SK-N-SH (cell line): ENCODE results near the gene XRCC6. TPM values are rescaled to one million over a fixed set of nuclear protein-coding genes. Genes with fewer than 3 reads are reported as not detected.

Experiments used
- CTCF ChIA-PET: fragments of 300-600, 350-600 bp; formaldehyde crosslinking; extraction: SDS; loops from one replicate; lab custom pipeline; 2021; lab: Yijun Ruan, JAX
- POLR2A ChIA-PET: fragments of 350-600 bp; sonication (Branson Sonifier 250); formaldehyde crosslinking; extraction: SDS; loops from one replicate; lab custom pipeline; 2020; ENCODE audit warnings: antibody characterized with exemption, inconsistent platforms; lab: Yijun Ruan, JAX
- DNase-seq: peaks from one replicate; pipeline ENCODE4 v3.0.0; 2012
- H2AFZ ChIP-seq: fragments of 200-600 bp; sonication (generic); 2 replicates; pipeline ENCODE4 v1.8.1; 2016; ENCODE audit warnings: antibody characterized with exemption, mild to moderate bottlenecking, low read depth
- H3F3A ChIP-seq: fragments of 200-600 bp; sonication (generic); replicated peaks from 2 replicates; pipeline ENCODE3; 2016; ENCODE audit warnings: antibody characterized with exemption, mild to moderate bottlenecking; ENCODE audit not compliant: insufficient read depth
- H3K27ac ChIP-seq, 2 experiments: fragments of 200-500 bp in 1 of 2; fragments of 200-600 bp in 1 of 2; sonication (Bioruptor generic) in 1 of 2; sonication (generic), shearing (Covaris generic) in 1 of 2; 2 replicates each; pipeline versions ENCODE4 v1.5.1 to v1.6.1; 2014 to 2016; ENCODE audit warnings: low read depth in 2 of 2, inconsistent platforms in 1 of 2, low read length in 1 of 2, mild to moderate bottlenecking in 1 of 2, mixed read lengths in 1 of 2
- H3K27me3 ChIP-seq: fragments of 200-600 bp; sonication (generic), shearing (Covaris generic); 2 replicates; pipeline ENCODE4 v1.6.1; 2016; ENCODE audit warnings: mixed run types; ENCODE audit not compliant: insufficient read depth
- H3K36me3 ChIP-seq, 2 experiments: fragments of 200-500 bp in 1 of 2; fragments of 200-600 bp in 1 of 2; sonication (Bioruptor generic) in 1 of 2; sonication (generic) in 1 of 2; replicated peaks in 1 of 2; 2 replicates each; pipeline versions ENCODE3 to v1.5.1; 2014 to 2016; ENCODE audit warnings: low read length in 1 of 2, mild to moderate bottlenecking in 1 of 2; ENCODE audit not compliant: insufficient read depth in 2 of 2, control insufficient read depth in 1 of 2
- H3K4me1 ChIP-seq, 2 experiments: fragments of 200-500 bp in 1 of 2; fragments of 200-600 bp in 1 of 2; sonication (Bioruptor generic) in 1 of 2; sonication (generic), shearing (Covaris generic) in 1 of 2; 2 replicates each; pipeline versions ENCODE4 v1.5.1 to v1.6.1; 2014 to 2016; ENCODE audit warnings: low read depth in 1 of 2, low read length in 1 of 2, mixed run types in 1 of 2; ENCODE audit not compliant: insufficient read depth in 2 of 2, control insufficient read depth in 1 of 2
- H3K4me2 ChIP-seq: fragments of 200-600 bp; sonication (generic), shearing (Covaris generic); 2 replicates; pipeline ENCODE4 v1.6.1; 2017; ENCODE audit warnings: mixed run types
- H3K4me3 ChIP-seq, 2 experiments: fragments of 200-500 bp in 1 of 2; fragments of 200-600 bp in 1 of 2; sonication (Bioruptor generic) in 1 of 2; sonication (generic), shearing (Covaris generic) in 1 of 2; 2 replicates each; pipeline versions ENCODE4 v1.5.1 to v1.8.1; 2014 to 2016; ENCODE audit warnings: low read depth in 2 of 2, inconsistent platforms in 1 of 2, low read length in 1 of 2, mild to moderate bottlenecking in 1 of 2, mixed read lengths in 1 of 2, moderate library complexity in 1 of 2
- H3K79me2 ChIP-seq: fragments of 200-600 bp; sonication (generic); 2 replicates; pipeline ENCODE4 v1.8.1; 2017; ENCODE audit warnings: mild to moderate bottlenecking; ENCODE audit not compliant: insufficient read depth
- H3K9ac ChIP-seq: fragments of 200-600 bp; sonication (generic); 2 replicates; pipeline ENCODE4 v1.6.1; 2017; ENCODE audit warnings: mixed run types
- H3K9me2 ChIP-seq: fragments of 200-600 bp; sonication (generic); 2 replicates; pipeline ENCODE4 v1.6.1; 2017; ENCODE audit warnings: mixed run types
- H3K9me3 ChIP-seq: fragments of 200-600 bp; sonication (generic); 2 replicates; pipeline ENCODE4 v1.6.1; 2017; ENCODE audit warnings: mixed run types, mild to moderate bottlenecking, moderate library complexity
- H4K20me1 ChIP-seq: fragments of 200-600 bp; sonication (generic); 2 replicates; pipeline ENCODE4 v1.6.1; 2017; ENCODE audit warnings: mild to moderate bottlenecking, mixed run types; ENCODE audit not compliant: insufficient read depth
- EP300 ChIP-seq, 2 experiments: IDR thresholded peaks; 2 replicates each; pipeline versions ENCODE4 v1.4.0 to v1.6.1; 2012; ENCODE audit warnings: borderline replicate concordance in 1 of 2, low read depth in 1 of 2, low read length in 1 of 2
- FOXM1 ChIP-seq: IDR thresholded peaks from 2 replicates; pipeline ENCODE4 v1.4.0; 2012; ENCODE audit warnings: low read depth, mild to moderate bottlenecking
- GABPA ChIP-seq: IDR thresholded peaks from 2 replicates; pipeline ENCODE4 v1.4.0; 2012; ENCODE audit warnings: low read depth, mild to moderate bottlenecking
- GATA2 ChIP-seq: sonication (generic); formaldehyde crosslinking; IDR thresholded peaks from 2 replicates; pipeline ENCODE4 v1.5.0; 2020; ENCODE audit warnings: mild to moderate bottlenecking, missing genetic modification reagents
- JUND ChIP-seq: IDR thresholded peaks from 2 replicates; pipeline ENCODE4 v1.4.0; 2012
- MAX ChIP-seq: IDR thresholded peaks from 2 replicates; pipeline ENCODE4 v1.4.0; 2012; ENCODE audit warnings: low read depth
- MEF2A ChIP-seq: IDR thresholded peaks from 2 replicates; pipeline ENCODE4 v1.4.0; 2012; ENCODE audit warnings: low read depth, borderline replicate concordance
- NFIC ChIP-seq: IDR thresholded peaks from 2 replicates; pipeline ENCODE4 v1.4.0; 2012; ENCODE audit warnings: borderline replicate concordance
- NRF1 ChIP-seq: IDR thresholded peaks from 2 replicates; pipeline ENCODE4 v1.6.1; 2012; ENCODE audit warnings: low read depth, mild to moderate bottlenecking, low read length
- PBX3 ChIP-seq: IDR thresholded peaks from 2 replicates; pipeline ENCODE4; 2012
- POLR2AphosphoS5 ChIP-seq: IDR thresholded peaks from 2 replicates; pipeline ENCODE4 v1.6.1; 2012; ENCODE audit warnings: low read depth, low read length
- RAD21 ChIP-seq: IDR thresholded peaks from 2 replicates; pipeline ENCODE4 v1.6.1; 2012; ENCODE audit warnings: mild to moderate bottlenecking, low read length
- RFX5 ChIP-seq: IDR thresholded peaks from 2 replicates; pipeline ENCODE4 v1.6.1; 2012; ENCODE audit warnings: mild to moderate bottlenecking, improper control_type of control experiment, low read length
- RXRA ChIP-seq: IDR thresholded peaks from 2 replicates; pipeline ENCODE4 v1.4.0; 2012; ENCODE audit warnings: low read depth, mild to moderate bottlenecking, borderline replicate concordance
- TCF12 ChIP-seq: IDR thresholded peaks from 2 replicates; pipeline ENCODE4 v1.4.0; 2012
- TEAD4 ChIP-seq: IDR thresholded peaks from 2 replicates; pipeline ENCODE4 v1.4.0; 2012; ENCODE audit warnings: mild to moderate bottlenecking, borderline replicate concordance; ENCODE audit not compliant: insufficient read depth
- USF1 ChIP-seq: IDR thresholded peaks from 2 replicates; pipeline ENCODE4 v1.4.0; 2012; ENCODE audit warnings: low read depth, borderline replicate concordance
- WGBS: methylation state at CpG from one replicate; pipeline ENCODE4 v1.1.6; 2017; ENCODE audit warnings: low lambda C conversion rate; 5-methylcytosine and 5-hydroxymethylcytosine counted together
- polyA plus RNA-seq, 3 experiments: library from polyadenylated mRNA; depleted of rRNA; stranded (reverse); fragments of >200 nt; gene quantifications; 2 replicates each; pipeline ENCODE4 v1.2.3, GENCODE V29; 2012
- TF ChIP-seq, protein P1 (sequence below): IDR thresholded peaks from 2 replicates; pipeline ENCODE4 v1.6.1; 2012; ENCODE audit warnings: mild to moderate bottlenecking, low read depth, low read length, moderate library complexity
- TF ChIP-seq, protein P2 (sequence below): IDR thresholded peaks from 2 replicates; pipeline ENCODE4 v1.4.0; 2012; ENCODE audit warnings: low read depth, borderline replicate concordance

The XRCC6 gene
- polyA plus RNA-seq, 1 of the 3 experiments (the other 2 are of a cell fraction): 78.1 TPM

GRCh38 chr22:41656556-41656955 is 35.5 kb downstream of the XRCC6 start:
- Histone ChIP-seq H3F3A (no peaks in the 10 kb centered on the region), H3K4me1 (no peaks in the 10 kb centered on the region), H3K27me3 (no peaks in the 10 kb centered on the region), H3K9ac (no peak overlapping the region), H3K36me3 (peaks cover 22 to 47% of the 10 kb centered on the region in 2 experiments), H4K20me1 (no peaks in the 10 kb centered on the region), H3K9me2 (no peaks in the 10 kb centered on the region), H3K4me3 (no peak overlapping the region), H3K79me2 (0 out of 2 replicates have a peak, but pooled peaks cover 4% of the 10 kb centered on the region), H3K27ac (no peak overlapping the region), H3K9me3 (no peaks in the 10 kb centered on the region), H2AFZ (no peak overlapping the region), H3K4me2 (no peak overlapping the region)
- POLR2A ChIA-PET: no interaction called here
- TF ChIP-seq MAX: no peak
- no peak for DNase-seq
- CTCF ChIA-PET: no interaction called here
- WGBS: 82% methylated on average over 5 of the region's 5 CpGs

DNA sequence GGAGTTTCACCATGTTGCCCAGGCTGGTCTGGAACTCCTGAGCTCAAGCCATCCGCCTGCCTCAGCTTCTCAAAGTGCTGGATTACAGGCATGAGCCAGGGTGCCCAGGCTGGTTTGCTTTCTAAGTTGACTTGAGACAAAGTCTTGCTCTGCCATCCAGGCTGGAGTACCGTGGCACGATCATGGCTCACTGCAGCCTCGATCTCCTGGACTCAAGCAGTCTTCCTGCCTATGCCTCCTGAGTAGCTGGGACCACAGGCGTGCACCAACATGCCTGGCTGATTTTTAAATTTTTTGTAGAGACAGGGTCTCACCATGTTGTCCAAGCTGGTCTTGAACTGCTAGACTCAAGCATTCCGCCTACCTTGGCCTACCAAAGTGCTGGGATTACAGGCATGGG is 36.6 kb downstream of the XRCC6 start:
- CTCF ChIA-PET: no interaction called here

More for the DNA sequence above, 36.6 kb downstream of the XRCC6 start:
- Histone ChIP-seq H3K27ac (no peak overlapping the region; a peak in 1 of 4 replicates), H3K79me2 (no peaks in the 10 kb centered on the region), H3K9me3 (no peaks in the 10 kb centered on the region), H3K9me2 (no peaks in the 10 kb centered on the region), H3K4me2 (no peak overlapping the region), H3K4me3 (no peak overlapping the region), H2AFZ (no peak overlapping the region), H3K27me3 (no peaks in the 10 kb centered on the region), H4K20me1 (no peaks in the 10 kb centered on the region), H3K4me1 (no peaks in the 10 kb centered on the region), H3K36me3 (peaks cover 18 to 52% of the 10 kb centered on the region in 2 experiments), H3K9ac (no peak overlapping the region), H3F3A (no peaks in the 10 kb centered on the region)
- no peak for DNase-seq
- POLR2A ChIA-PET: no interaction called here
- WGBS: 100% methylated on average over 1 of the region's 6 CpGs
- TF ChIP-seq RXRA (no peak), FOXM1 (no peak), RAD21 (no peak), NRF1 (no peak), POLR2AphosphoS5 (no peak), USF1 (no peak), NFIC (no peak), TEAD4 (no peak), RFX5 (no peak), PBX3 (no peak), EP300 (IDR thresholded peaks at IDR 0.05; ENCODE audit: borderline replicate concordance in 1 of 2, low read depth in 1 of 2, low read length in 1 of 2) (no peak), GABPA (no peak), MEF2A (no peak), GATA2 (CRISPR knock-in tag) (no peak), JUND (no peak), TCF12 (no peak)
- TF ChIP-seq, protein P1, sequence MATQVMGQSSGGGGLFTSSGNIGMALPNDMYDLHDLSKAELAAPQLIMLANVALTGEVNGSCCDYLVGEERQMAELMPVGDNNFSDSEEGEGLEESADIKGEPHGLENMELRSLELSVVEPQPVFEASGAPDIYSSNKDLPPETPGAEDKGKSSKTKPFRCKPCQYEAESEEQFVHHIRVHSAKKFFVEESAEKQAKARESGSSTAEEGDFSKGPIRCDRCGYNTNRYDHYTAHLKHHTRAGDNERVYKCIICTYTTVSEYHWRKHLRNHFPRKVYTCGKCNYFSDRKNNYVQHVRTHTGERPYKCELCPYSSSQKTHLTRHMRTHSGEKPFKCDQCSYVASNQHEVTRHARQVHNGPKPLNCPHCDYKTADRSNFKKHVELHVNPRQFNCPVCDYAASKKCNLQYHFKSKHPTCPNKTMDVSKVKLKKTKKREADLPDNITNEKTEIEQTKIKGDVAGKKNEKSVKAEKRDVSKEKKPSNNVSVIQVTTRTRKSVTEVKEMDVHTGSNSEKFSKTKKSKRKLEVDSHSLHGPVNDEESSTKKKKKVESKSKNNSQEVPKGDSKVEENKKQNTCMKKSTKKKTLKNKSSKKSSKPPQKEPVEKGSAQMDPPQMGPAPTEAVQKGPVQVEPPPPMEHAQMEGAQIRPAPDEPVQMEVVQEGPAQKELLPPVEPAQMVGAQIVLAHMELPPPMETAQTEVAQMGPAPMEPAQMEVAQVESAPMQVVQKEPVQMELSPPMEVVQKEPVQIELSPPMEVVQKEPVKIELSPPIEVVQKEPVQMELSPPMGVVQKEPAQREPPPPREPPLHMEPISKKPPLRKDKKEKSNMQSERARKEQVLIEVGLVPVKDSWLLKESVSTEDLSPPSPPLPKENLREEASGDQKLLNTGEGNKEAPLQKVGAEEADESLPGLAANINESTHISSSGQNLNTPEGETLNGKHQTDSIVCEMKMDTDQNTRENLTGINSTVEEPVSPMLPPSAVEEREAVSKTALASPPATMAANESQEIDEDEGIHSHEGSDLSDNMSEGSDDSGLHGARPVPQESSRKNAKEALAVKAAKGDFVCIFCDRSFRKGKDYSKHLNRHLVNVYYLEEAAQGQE: no peak
- TF ChIP-seq, protein P2, sequence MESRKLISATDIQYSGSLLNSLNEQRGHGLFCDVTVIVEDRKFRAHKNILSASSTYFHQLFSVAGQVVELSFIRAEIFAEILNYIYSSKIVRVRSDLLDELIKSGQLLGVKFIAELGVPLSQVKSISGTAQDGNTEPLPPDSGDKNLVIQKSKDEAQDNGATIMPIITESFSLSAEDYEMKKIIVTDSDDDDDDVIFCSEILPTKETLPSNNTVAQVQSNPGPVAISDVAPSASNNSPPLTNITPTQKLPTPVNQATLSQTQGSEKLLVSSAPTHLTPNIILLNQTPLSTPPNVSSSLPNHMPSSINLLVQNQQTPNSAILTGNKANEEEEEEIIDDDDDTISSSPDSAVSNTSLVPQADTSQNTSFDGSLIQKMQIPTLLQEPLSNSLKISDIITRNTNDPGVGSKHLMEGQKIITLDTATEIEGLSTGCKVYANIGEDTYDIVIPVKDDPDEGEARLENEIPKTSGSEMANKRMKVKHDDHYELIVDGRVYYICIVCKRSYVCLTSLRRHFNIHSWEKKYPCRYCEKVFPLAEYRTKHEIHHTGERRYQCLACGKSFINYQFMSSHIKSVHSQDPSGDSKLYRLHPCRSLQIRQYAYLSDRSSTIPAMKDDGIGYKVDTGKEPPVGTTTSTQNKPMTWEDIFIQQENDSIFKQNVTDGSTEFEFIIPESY: no peak
